Measurements from ENCODE around the gene STX1A. TPM values are rescaled to one million over a fixed set of nuclear protein-coding genes. Genes with fewer than 3 reads are reported as not detected.

STX1A gene
- total and polyA plus RNA-seq, 12 donors = 0.88 to 3.4 (median 2.1) TPM

DNA sequence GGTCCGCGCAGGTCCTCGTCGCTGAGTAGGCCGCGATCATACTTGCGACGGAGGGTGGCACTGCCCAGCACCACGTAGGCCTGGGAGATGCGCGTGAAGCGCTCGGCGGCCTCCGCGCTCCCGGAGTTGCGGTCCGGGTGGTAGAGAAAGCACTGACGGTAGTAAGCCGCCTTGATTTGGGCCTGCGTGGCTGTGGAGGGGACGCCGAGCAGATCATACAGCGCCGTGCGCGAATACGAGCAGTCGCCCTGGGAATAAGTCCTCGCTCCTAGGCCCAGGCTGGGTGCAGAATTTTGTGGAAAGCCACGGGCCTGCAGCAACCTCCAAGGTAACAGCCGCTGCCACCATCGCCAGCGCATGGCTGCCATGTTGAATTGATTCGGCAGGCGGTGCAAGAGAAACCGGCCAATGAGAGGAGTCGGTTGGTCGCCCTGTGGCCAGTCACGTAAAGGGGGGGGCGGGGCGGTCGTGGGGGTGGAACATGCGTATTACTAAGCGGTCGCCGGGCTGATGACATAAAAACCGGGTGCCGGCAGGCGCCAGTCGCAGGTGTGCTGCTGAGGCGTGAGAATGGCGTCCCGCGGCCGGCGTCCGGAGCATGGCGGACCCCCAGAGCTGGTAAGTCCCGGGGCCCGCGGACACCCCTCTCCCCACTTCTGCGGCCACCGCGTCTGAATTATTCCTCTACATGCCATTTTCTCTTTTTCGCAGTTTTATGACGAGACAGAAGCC, 36.2 kb downstream of the STX1A start, which contains the start of the genes BUD23 and DNAJC30:
Gene BUD23, plus strand, starts transcription at position 542 of the 732 bp plus-strand sequence. Its CDS starts 29 bp downstream, at position 571.
Gene DNAJC30, minus strand, starts transcription at position 398 of the 732 bp plus-strand sequence. Its CDS starts 30 bp downstream, at position 368.
- ATAC-seq = peak; percentile 95 to 99 (median 98)
- peak within 1 kb of the TSS in 9 of 10 donors; percentile 79 to 93 (median 87) for H3K27ac ChIP-seq
- peaks cover 10 to 55% (median 33%) of the 10 kb centered on the region in 9 donors for H3K4me1 ChIP-seq
- H3K36me3 ChIP-seq = peaks cover 0 to 34% (median 9%) of the 10 kb centered on the region in 9 donors
- DNase-seq = peak; percentile 97 to 98
- H3K9me3 ChIP-seq = no peaks in the 10 kb centered on the region
- 0 to 1% methylated on average over 68 of the region's 68 CpGs for WGBS, 2 donors
- intact Hi-C loops (cut with DNase I) = loop anchor here in 2 of 10 donors (10.0 kb wide), 2 partner anchors 52 to 108 kb away; partner anchors contain the start of genes ABHD11 (in 1 of the 2) and TBL2 (in 1 of the 2)
- H3K27me3 ChIP-seq = no peaks in the 10 kb centered on the region
- peak in 4 of 9 donors; percentile 10 to 32 (median 14) for TF ChIP-seq CTCF (IDR thresholded peaks at IDR 0.05)
- H3K4me3 ChIP-seq = peak within 1 kb of the TSS; percentile 85 to 99 (median 96)

DNA sequence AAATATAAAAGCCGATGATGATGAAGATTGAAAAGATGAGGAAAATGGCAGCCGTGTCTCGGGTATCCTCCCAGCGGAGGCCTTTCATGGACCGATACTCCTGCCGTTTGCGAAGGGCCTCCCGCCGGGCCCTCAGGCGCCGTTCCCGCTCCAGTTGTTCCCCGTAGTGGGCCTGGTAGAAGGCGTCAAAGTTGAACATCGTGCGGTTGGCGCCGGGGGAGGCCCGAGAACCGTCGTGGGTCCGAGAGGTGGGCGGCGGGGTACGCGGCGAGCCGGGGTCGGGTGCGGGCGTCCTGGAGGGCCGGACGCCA, 36.8 kb downstream of the STX1A start:
- no peak for TF ChIP-seq CTCF (IDR thresholded peaks at IDR 0.05)
- H3K4me3 ChIP-seq = peak overlapping the region; percentile 85 to 99 (median 96)
- 0 to 1% methylated on average over 33 of the region's 33 CpGs for WGBS, 2 donors
- ATAC-seq (no peak), DNase-seq (no peak)
- intact Hi-C loops (cut with DNase I) = loop anchor here in 2 of 10 donors (10.0 kb wide), 2 partner anchors 52 to 108 kb away; partner anchors contain the start of genes ABHD11 (in 1 of the 2) and TBL2 (in 1 of the 2)
- peaks cover 10 to 55% (median 33%) of the 10 kb centered on the region in 9 donors for H3K4me1 ChIP-seq
- H3K27me3 ChIP-seq = no peaks in the 10 kb centered on the region
- H3K27ac ChIP-seq = peak overlapping the region in 9 of 10 donors; percentile 79 to 93 (median 87)
- peaks cover 0 to 34% (median 9%) of the 10 kb centered on the region in 9 donors for H3K36me3 ChIP-seq
- H3K9me3 ChIP-seq = no peaks in the 10 kb centered on the region

DNA sequence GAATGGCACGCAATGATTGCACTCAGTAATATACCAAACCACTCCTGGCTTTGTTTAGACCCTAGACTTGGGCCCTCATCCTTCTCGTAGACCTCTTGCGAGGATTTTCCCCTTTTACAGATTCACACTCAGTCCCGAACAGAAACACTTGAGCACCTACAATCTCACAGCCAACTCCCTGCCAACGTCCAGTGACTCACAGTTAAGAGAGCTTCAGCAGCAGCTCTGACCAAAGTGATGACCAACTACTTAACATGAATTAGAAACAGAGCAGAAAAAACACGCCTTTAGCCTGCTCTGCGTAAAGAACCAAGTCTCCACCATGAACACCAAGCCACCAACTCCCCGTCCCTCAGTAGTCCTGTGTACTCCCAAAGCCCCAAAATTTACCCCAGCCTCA, 38.4 kb downstream of the STX1A start:
- Histone ChIP-seq H3K27me3 (no peaks in the 10 kb centered on the region), H3K36me3 (peaks cover 0 to 21% (median 5%) of the 10 kb centered on the region in 9 donors), H3K4me3 (peak overlapping the region in 5 of 10 donors; percentile 85 to 99 (median 96)), H3K9me3 (no peaks in the 10 kb centered on the region), H3K4me1 (peaks cover 10 to 55% (median 33%) of the 10 kb centered on the region in 9 donors), H3K27ac (peak overlapping the region in 1 of 10 donors; percentile 44)
- ATAC-seq (peak in 1 of 8 donors; percentile 12), DNase-seq (no peak)
- WGBS, 2 donors = 67 to 68% methylated on average over 8 of the region's 8 CpGs
- no peak for TF ChIP-seq CTCF (IDR thresholded peaks at IDR 0.05)
- intact Hi-C loops (cut with DNase I) = loop anchor here in 2 of 10 donors (10.0 kb wide), 2 partner anchors 54 to 106 kb away; partner anchors contain the start of genes ABHD11 (in 1 of the 2) and TBL2 (in 1 of the 2)

DNA sequence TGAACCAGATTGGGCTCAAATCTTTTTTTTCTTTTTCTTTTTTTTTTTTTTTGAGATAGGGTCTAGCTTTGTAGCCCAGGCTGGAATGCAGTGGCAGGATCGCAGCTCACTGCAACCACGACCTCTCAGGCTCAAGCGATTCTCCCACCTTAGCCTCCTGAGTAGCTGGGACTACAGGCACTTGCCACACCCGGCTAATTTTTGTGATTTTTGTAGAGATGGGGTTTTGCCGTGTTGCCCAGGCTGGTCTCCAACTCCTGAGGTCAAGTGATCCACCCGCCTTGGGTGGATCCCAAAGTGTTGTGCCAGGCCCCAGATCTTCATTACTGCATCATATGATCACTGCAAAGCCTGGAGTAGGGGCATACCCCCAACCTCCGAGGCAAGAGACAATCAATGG, 39.0 kb downstream of the STX1A start:
- WGBS, 2 donors = 78% methylated on average over 7 of the region's 7 CpGs
- Histone ChIP-seq H3K4me1 (peaks cover 10 to 55% (median 33%) of the 10 kb centered on the region in 9 donors), H3K4me3 (no peak overlapping the region), H3K27ac (no peak overlapping the region), H3K36me3 (peaks cover 0 to 21% (median 5%) of the 10 kb centered on the region in 9 donors), H3K27me3 (no peaks in the 10 kb centered on the region), H3K9me3 (no peaks in the 10 kb centered on the region)
- intact Hi-C loops (cut with DNase I) = loop anchor here in 2 of 10 donors (10.0 kb wide), 2 partner anchors 54 to 106 kb away; partner anchors contain the start of genes ABHD11 (in 1 of the 2) and TBL2 (in 1 of the 2)
- TF ChIP-seq CTCF (IDR thresholded peaks at IDR 0.05) = no peak
- DNase-seq (no peak), ATAC-seq (no peak)
